SK-N-MC (cell line): ENCODE results near the gene WIF1.

ENCODE experiments used
- EZH2 ChIP-seq: fragments of 200-600 bp; sonication (generic); IDR thresholded peaks from one replicate; pipeline ENCODE4 v1.6.1; 2017; ENCODE audit warnings: antibody characterized with exemption
- FOXP2 ChIP-seq: optimal IDR thresholded peaks from 2 replicates; pipeline ENCODE3; 2011; ENCODE audit warnings: mild to moderate bottlenecking, moderate library complexity; ENCODE audit not compliant: insufficient read depth; ENCODE audit errors: extremely low read length, control extremely low read depth
- POLR2AphosphoS5 ChIP-seq: IDR thresholded peaks from 2 replicates; pipeline ENCODE4 v1.6.1; 2012; ENCODE audit warnings: mild to moderate bottlenecking, low read depth, low read length, borderline replicate concordance

DNA sequence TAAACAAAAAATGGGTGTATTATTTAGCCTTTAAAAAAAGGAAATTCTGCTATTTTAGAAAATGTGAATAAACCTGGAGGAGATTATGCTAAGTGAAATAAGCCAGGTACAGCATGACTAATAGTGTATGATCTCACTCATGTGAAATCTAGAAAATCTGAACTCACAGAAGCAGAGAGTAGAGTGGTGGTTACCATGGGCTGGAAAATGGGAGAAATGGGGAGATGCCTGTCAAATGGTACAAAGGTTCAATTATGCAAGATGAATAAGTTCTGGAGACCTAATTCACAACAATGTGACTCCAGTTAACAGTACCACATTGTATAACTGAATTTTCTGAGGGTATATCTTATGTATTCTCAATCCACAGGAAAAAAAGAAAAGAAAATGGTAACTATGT, 30.9 kb upstream of the WIF1 start:
- no peak for TF ChIP-seq EZH2
- TF ChIP-seq POLR2AphosphoS5, result no peak
- no peak for TF ChIP-seq FOXP2
